Endothelial cell of umbilical vein (primary cell): ENCODE results near the gene NEDD9. TPM values are rescaled to one million over a fixed set of nuclear protein-coding genes. Genes with fewer than 3 reads are reported as not detected.

ENCODE experiments used
- BruUV-seq: library from RNA; stranded (reverse); fragments of 400-500 nt; replicated peaks from 2 replicates; lab custom pipeline; 2021; lab: Mats Ljungman, UMichigan
- CTCF ChIA-PET: fragments of 300-600, 350-600 bp; sonication (Branson Sonifier 250); formaldehyde crosslinking; loops from one replicate; lab custom pipeline; 2021; ENCODE audit warnings: antibody characterized with exemption, inconsistent platforms; lab: Charles Lee
- POLR2A ChIA-PET: fragments of 300-600, 350-600 bp; sonication (Branson Sonifier 250); formaldehyde crosslinking; loops from one replicate; lab custom pipeline; 2021; ENCODE audit warnings: antibody characterized with exemption, inconsistent platforms; lab: Charles Lee
- DNase-seq: peaks from one replicate; pipeline ENCODE4 v3.0.0-alpha.2; 2011; ENCODE audit warnings: low read depth, low spot score
- FAIRE-seq: peaks from 2 replicates; lab custom pipeline; 2011; peaks lifted over from hg19 to GRCh38; lab: Jason Lieb, UNC
- H2AFZ ChIP-seq: 2 replicates; pipeline ENCODE4 v1.6.0; 2012; ENCODE audit warnings: low read depth, low read length, control low read depth, inconsistent platforms
- H3K27ac ChIP-seq: 2 replicates; pipeline ENCODE4 v1.5.1; 2011; ENCODE audit warnings: low read depth, mild to moderate bottlenecking, control low read depth, low read length, moderate library complexity; ENCODE audit not compliant: insufficient read depth
- H3K27me3 ChIP-seq, 2 experiments: 2 replicates each; pipeline versions ENCODE4 v1.6.0 to v1.6.1; 2011; ENCODE audit warnings: low read length in 2 of 2, mixed read lengths in 1 of 2; ENCODE audit not compliant: control insufficient read depth in 2 of 2, insufficient read depth in 2 of 2
- H3K36me3 ChIP-seq, 2 experiments: 2 replicates in 1 of 2; 3 replicates in 1 of 2; pipeline ENCODE4 v1.5.1; 2011; ENCODE audit warnings: low read length in 2 of 2, mild to moderate bottlenecking in 1 of 2, moderate library complexity in 1 of 2; ENCODE audit not compliant: control insufficient read depth in 2 of 2, insufficient read depth in 2 of 2; ENCODE audit errors: extremely low read depth in 1 of 2
- H3K4me1 ChIP-seq: 3 replicates; pipeline ENCODE4 v1.5.1; 2011; ENCODE audit warnings: mild to moderate bottlenecking, low read length; ENCODE audit not compliant: control insufficient read depth, insufficient read depth; ENCODE audit errors: extremely low read depth
- H3K4me2 ChIP-seq: 2 replicates; pipeline ENCODE4 v1.6.1; 2011; ENCODE audit warnings: low read length, control low read depth, mixed read lengths; ENCODE audit not compliant: insufficient read depth
- H3K4me3 ChIP-seq, 3 experiments: fragments of 200-600 bp in 1 of 3; sonication (generic), shearing (Covaris generic) in 1 of 3; replicated peaks in 1 of 3; 2 replicates each; pipeline ENCODE4 v1.5.1; 2011 to 2016; ENCODE audit warnings: control low read depth in 3 of 3, low read length in 3 of 3, mild to moderate bottlenecking in 2 of 3, inconsistent platforms in 1 of 3, low read depth in 1 of 3, moderate library complexity in 1 of 3; ENCODE audit not compliant: insufficient read depth in 1 of 3
- H3K79me2 ChIP-seq: 2 replicates; pipeline ENCODE4 v1.6.0; 2012; ENCODE audit warnings: low read length, inconsistent platforms; ENCODE audit not compliant: control insufficient read depth, insufficient read depth
- H3K9ac ChIP-seq: replicated peaks from 2 replicates; pipeline ENCODE3; 2011; ENCODE audit warnings: low read length, control low read depth; ENCODE audit not compliant: insufficient read depth; ENCODE audit errors: extremely low read depth
- H3K9me1 ChIP-seq: replicated peaks from 3 replicates; pipeline ENCODE4 v1.6.0; 2011; ENCODE audit warnings: mild to moderate bottlenecking, low read length; ENCODE audit not compliant: control insufficient read depth, insufficient read depth; ENCODE audit errors: extremely low read depth
- H3K9me3 ChIP-seq: replicated peaks from 2 replicates; pipeline ENCODE4 v1.5.1; 2012; ENCODE audit warnings: low read length, inconsistent platforms; ENCODE audit not compliant: control insufficient read depth, insufficient read depth
- H4K20me1 ChIP-seq: replicated peaks from 2 replicates; pipeline ENCODE3; 2011; ENCODE audit warnings: mild to moderate bottlenecking, low read length; ENCODE audit not compliant: control insufficient read depth, insufficient read depth; ENCODE audit errors: extremely low read depth
- CTCF ChIP-seq, 2 donors: IDR thresholded peaks; 1 replicate in 1 of 2; 2 replicates in 1 of 2; pipeline ENCODE4 v1.5.1; 2011; ENCODE audit warnings: low read length in 2 of 2, mild to moderate bottlenecking in 2 of 2, moderate library complexity in 2 of 2, control low read depth in 1 of 2, inconsistent platforms in 1 of 2, low read depth in 1 of 2; ENCODE audit not compliant: insufficient read depth in 1 of 2; ENCODE audit errors: extremely low read depth in 1 of 2
- EZH2 ChIP-seq: IDR thresholded peaks from 2 replicates; pipeline ENCODE4 v1.6.1; 2012; ENCODE audit warnings: borderline replicate concordance, low read depth, mild to moderate bottlenecking, moderate library complexity, low read length, inconsistent platforms; ENCODE audit not compliant: severe bottlenecking
- FOS ChIP-seq: IDR thresholded peaks from 2 replicates; pipeline ENCODE4 v1.6.1; 2011; ENCODE audit warnings: mild to moderate bottlenecking, low read length, moderate library complexity, borderline replicate concordance; ENCODE audit not compliant: insufficient read depth
- GATA2 ChIP-seq: IDR thresholded peaks from 2 replicates; pipeline ENCODE4 v1.7.0; 2011; ENCODE audit warnings: low read depth, mild to moderate bottlenecking, moderate library complexity, mixed read lengths, low read length; ENCODE audit not compliant: insufficient read length, insufficient read depth
- JUN ChIP-seq: IDR thresholded peaks from 2 replicates; pipeline ENCODE4 v1.6.1; 2011; ENCODE audit warnings: borderline replicate concordance, low read depth; ENCODE audit not compliant: insufficient read length, insufficient read depth
- MYC ChIP-seq: IDR thresholded peaks from one replicate; pipeline ENCODE4 v1.6.1; 2011; ENCODE audit warnings: mild to moderate bottlenecking, low read depth, low read length
- POLR2A ChIP-seq: IDR thresholded peaks from 2 replicates; pipeline ENCODE4 v1.6.1; 2012; ENCODE audit warnings: low read depth, mild to moderate bottlenecking, control low read depth, low read length
- POLR2AphosphoS5 ChIP-seq: IDR thresholded peaks from 2 replicates; pipeline ENCODE4 v1.6.1; 2012; ENCODE audit warnings: low read depth, mild to moderate bottlenecking, control low read depth, low read length, moderate library complexity; ENCODE audit not compliant: insufficient read depth
- dilution Hi-C: fragments of 300-500 bp; cut with MboI; formaldehyde crosslinking; loops from one replicate; pipeline ENCODE4 v1.15.0; 2019; ENCODE audit warnings: low sequenced_read_pairs; ENCODE audit not compliant: extremely low pct_ligation_motif_present
- intact Hi-C: fragments of 100-400 bp; cut with micrococcal nuclease; formaldehyde crosslinking; loops from one replicate; pipeline ENCODE4 v1.10.0; 2022
- polyA plus RNA-seq, 4 experiments: library from polyadenylated mRNA; depleted of rRNA in 3 of 4; stranded (reverse) in 3 of 4; unstranded in 1 of 4; fragments of >200 nt; gene quantifications; 2 replicates each; pipeline versions ENCODE4 v1.2.1 to v1.2.3, GENCODE V29; 2011 to 2012; ENCODE audit warnings: missing spikeins in 1 of 4
- total RNA-seq: library from RNA; stranded (reverse); gene quantifications from 2 replicates; pipeline ENCODE4 v1.2.3, GENCODE V29; 2021
- TF ChIP-seq, protein P1 (sequence below): IDR thresholded peaks from 2 replicates; pipeline ENCODE4 v1.6.1; 2011; ENCODE audit not compliant: insufficient read depth, insufficient read length

NEDD9 gene
- total and polyA plus RNA-seq, 2 donors (not counting 3 experiments of a cell fraction or from before 2014, with no cell fraction given), result 55.2 to 61.0 TPM

DNA sequence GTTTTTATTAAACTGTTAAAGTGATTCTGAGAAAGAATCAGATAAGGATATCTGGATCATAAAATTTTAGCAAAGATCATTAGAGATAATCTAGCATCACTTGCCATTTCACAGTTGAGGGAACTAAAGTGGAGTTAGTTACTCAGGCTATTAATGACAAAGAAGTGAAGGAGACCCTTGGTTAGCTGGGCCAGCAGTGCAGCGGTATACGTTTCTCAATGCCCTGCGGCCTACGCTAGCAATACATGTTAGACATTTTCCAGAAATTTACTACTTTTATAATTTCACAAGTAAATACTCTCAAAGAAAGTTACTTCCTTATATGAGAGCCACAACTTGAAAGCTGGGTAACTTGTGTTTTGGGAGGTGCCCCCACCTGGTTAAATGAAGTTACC, 28.5 kb downstream of the NEDD9 start:
- POLR2A ChIA-PET, result no interaction called here
- H3K79me2 ChIP-seq, result peaks cover 46% of the 10 kb centered on the region
- TF ChIP-seq EZH2 (no peak), POLR2A (no peak), MYC (no peak), POLR2AphosphoS5 (no peak), GATA2 (no peak), FOS (no peak), JUN (no peak), CTCF (IDR thresholded peaks at IDR 0.05; ENCODE audit: extremely low read depth in 1 of 2, insufficient read depth in 1 of 2, low read depth in 1 of 2, low read length in 2 of 2) (no peak)
- TF ChIP-seq, protein P1, sequence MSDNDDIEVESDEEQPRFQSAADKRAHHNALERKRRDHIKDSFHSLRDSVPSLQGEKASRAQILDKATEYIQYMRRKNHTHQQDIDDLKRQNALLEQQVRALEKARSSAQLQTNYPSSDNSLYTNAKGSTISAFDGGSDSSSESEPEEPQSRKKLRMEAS, result no peak
- dilution Hi-C loops, result no loop called here
- H3K27me3 ChIP-seq, result no peaks in the 10 kb centered on the region
- peaks cover 12 to 28% of the 10 kb centered on the region in 2 experiments for H3K36me3 ChIP-seq
- H3K4me1 ChIP-seq, result peaks cover 58% of the 10 kb centered on the region
- BruUV-seq, result no TSS peak
- FAIRE-seq, result no peak
- H2AFZ ChIP-seq, result no peak overlapping the region
- no peaks in the 10 kb centered on the region for H4K20me1 ChIP-seq
- CTCF ChIA-PET, result interaction anchor here (1.3 kb wide), 1 partner anchor 32 kb away, joined by 3 read pairs; no protein-coding TSS in a partner anchor
- H3K9ac ChIP-seq, result no peak overlapping the region
- no peak for DNase-seq
- H3K4me3 ChIP-seq, result no peak overlapping the region
- intact Hi-C loops, result no loop called here
- no peaks in the 10 kb centered on the region for H3K9me1 ChIP-seq
- no peak overlapping the region for H3K27ac ChIP-seq
- H3K9me3 ChIP-seq, result no peaks in the 10 kb centered on the region
- no peak overlapping the region for H3K4me2 ChIP-seq
